ENCODE measurements around the gene ANKRD40CL.

Gene ANKRD40CL

DNA sequence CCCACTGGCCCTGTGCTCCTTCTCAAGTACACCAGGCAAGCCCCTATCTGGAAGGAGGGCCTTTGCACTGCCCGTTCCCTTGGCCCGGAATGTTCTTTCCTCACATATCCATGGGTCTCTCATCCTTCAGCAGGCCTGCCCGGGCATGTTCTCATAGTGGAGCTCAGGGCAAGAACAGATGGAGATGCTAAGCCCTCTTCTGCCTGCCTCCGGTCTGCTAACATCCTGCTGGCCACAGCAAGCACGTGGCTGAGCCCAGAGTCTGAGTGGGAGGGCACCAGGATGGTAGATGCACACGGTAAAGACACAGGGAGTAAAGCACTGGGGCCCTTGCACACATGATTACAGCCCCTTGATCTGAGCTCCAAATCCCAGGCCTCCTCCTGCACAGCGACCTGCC, 19.8 kb upstream of the ANKRD40CL start:
- no peak overlapping the region for H3K9ac ChIP-seq (ENCODE audit: low read length)
- no peaks in the 10 kb centered on the region for H3K36me3 ChIP-seq (ENCODE audit: control insufficient read depth, insufficient read depth, low read length)
- 0 out of 2 replicates have a peak, but pooled peaks cover 4% of the 10 kb centered on the region for H3K4me1 ChIP-seq (ENCODE audit: control insufficient read depth, insufficient read depth, low read length)
- no peak overlapping the region for H3K4me3 ChIP-seq (ENCODE audit: low read depth, low read length)
- no peaks in the 10 kb centered on the region for H3K9me3 ChIP-seq (ENCODE audit: control insufficient read depth, insufficient read depth, low read depth, low read length)
- no peak overlapping the region for H3K27ac ChIP-seq (ENCODE audit: low read depth, low read length)
- no peaks in the 10 kb centered on the region for H3K27me3 ChIP-seq (ENCODE audit: control insufficient read depth, insufficient read depth, low read length)

DNA sequence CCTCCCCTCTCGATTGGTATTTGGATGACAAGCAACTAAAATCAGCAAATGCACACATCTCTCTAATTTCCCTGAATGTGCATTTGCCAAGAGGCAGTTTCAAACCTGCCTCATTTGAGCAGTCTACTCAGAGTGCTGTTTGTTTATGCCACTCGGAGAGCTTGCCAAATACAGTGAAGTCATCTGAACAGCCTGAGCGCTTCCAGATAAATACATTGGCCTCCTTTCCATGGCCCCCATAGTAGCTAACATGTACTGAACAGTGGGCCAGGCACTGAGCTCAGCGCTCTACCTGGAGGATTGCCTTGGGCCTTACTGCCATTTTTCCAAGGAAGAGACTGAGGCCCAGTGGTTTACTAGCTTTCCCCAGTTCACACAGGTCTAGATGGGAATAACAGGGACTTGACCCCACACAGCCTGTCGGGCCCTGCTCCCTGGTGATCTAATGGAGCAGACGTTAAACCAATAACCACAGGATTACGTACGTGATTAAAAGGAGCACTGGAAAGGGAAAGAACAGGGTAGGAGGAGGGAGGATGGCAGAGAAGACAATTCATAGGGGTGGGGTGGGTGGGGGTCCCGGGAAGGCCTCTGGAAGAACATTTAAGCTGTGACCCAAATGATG, 18.7 kb upstream of the ANKRD40CL start:
- H3K9ac ChIP-seq (ENCODE audit: low read length), result no peak overlapping the region
- no peaks in the 10 kb centered on the region for H3K9me3 ChIP-seq (ENCODE audit: control insufficient read depth, insufficient read depth, low read depth, low read length)
- no peaks in the 10 kb centered on the region for H3K27me3 ChIP-seq (ENCODE audit: control insufficient read depth, insufficient read depth, low read length)
- no peak overlapping the region for H3K27ac ChIP-seq (ENCODE audit: low read depth, low read length)
- no peaks in the 10 kb centered on the region for H3K36me3 ChIP-seq (ENCODE audit: control insufficient read depth, insufficient read depth, low read length)
- H3K4me3 ChIP-seq (ENCODE audit: low read depth, low read length), result no peak overlapping the region
- 0 out of 2 replicates have a peak, but pooled peaks cover 4% of the 10 kb centered on the region for H3K4me1 ChIP-seq (ENCODE audit: control insufficient read depth, insufficient read depth, low read length)

DNA sequence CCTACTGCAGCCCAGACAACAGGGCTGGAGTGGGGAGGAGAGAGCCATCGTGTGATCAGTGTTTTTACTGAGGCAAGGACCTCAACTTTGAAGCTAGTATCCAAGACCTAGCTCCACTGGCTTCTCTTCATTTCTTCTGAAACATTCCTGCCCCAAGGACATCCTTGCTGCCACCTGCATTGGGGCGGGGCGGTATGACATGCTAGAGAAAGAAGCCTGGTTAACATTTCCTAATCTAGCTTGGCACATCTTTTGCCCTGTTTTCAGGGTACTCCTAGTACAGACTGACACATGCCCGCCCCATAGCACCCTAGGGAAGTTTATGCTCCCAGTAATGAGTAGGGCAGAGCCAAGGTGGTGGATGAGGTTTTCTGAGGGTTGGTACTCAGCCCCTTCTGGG, 17.8 kb upstream of the ANKRD40CL start:
- no peaks in the 10 kb centered on the region for H3K36me3 ChIP-seq (ENCODE audit: control insufficient read depth, insufficient read depth, low read length)
- 0 out of 2 replicates have a peak, but pooled peaks cover under 1% of the 10 kb centered on the region for H3K4me1 ChIP-seq (ENCODE audit: control insufficient read depth, insufficient read depth, low read length)
- H3K9me3 ChIP-seq (ENCODE audit: control insufficient read depth, insufficient read depth, low read depth, low read length), result no peaks in the 10 kb centered on the region
- no peak overlapping the region for H3K4me3 ChIP-seq (ENCODE audit: low read depth, low read length)
- H3K27me3 ChIP-seq (ENCODE audit: control insufficient read depth, insufficient read depth, low read length), result no peaks in the 10 kb centered on the region
- no peak overlapping the region for H3K27ac ChIP-seq (ENCODE audit: low read depth, low read length)
- no peak overlapping the region for H3K9ac ChIP-seq (ENCODE audit: low read length)

DNA sequence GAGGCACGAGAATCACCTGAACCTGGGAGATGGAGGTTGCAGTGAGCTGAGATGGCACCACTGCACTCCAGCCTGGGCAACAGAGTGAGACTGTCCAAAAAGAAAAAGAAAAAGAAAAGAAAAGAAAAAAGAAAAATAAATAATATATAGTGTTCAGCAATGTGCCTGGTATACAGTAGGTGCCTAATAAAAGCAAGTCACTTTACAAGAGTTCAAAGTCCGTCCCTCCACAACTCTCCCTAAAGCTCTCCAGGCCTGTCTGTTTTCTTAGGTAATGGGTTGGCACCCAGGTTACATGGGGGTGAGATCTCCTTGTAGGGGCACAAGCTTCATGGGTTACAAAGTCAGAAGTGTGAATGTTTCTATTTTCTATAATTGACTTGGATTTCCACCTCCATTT, 16.6 kb upstream of the ANKRD40CL start:
- H3K36me3 ChIP-seq (ENCODE audit: control insufficient read depth, insufficient read depth, low read length), result no peaks in the 10 kb centered on the region
- H3K27ac ChIP-seq (ENCODE audit: low read depth, low read length), result no peak overlapping the region
- no peaks in the 10 kb centered on the region for H3K4me1 ChIP-seq (ENCODE audit: control insufficient read depth, insufficient read depth, low read length)
- H3K27me3 ChIP-seq (ENCODE audit: control insufficient read depth, insufficient read depth, low read length), result no peaks in the 10 kb centered on the region
- no peaks in the 10 kb centered on the region for H3K9me3 ChIP-seq (ENCODE audit: control insufficient read depth, insufficient read depth, low read depth, low read length)
- no peak overlapping the region for H3K4me3 ChIP-seq (ENCODE audit: low read depth, low read length)
- H3K9ac ChIP-seq (ENCODE audit: low read length), result no peak overlapping the region

DNA sequence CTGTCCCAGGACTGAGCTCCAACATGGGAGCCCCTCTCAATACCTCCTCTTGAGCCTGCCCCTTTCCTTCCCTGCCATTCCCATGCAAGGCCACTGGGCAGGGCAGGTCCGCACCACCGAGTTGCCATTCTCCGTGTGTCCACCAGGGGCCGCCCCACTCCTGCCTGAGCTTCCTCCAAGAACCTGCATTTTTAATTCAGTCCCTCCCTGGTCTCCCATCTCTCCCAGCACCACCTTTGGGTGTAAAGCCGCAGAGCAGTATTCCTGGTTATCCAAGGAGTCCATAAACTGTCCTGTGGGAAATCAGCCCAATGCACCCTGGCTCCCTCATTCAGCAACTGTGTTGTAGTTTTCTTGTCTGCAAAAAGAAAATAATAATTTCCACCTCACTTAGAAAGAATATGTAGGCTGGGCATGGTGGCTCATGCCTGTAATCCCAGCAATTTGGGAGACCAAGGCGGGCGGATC, 15.9 kb upstream of the ANKRD40CL start:
- Histone ChIP-seq H3K4me3 (ENCODE audit: low read depth, low read length) (no peak overlapping the region), H3K36me3 (ENCODE audit: control insufficient read depth, insufficient read depth, low read length) (no peaks in the 10 kb centered on the region), H3K9ac (ENCODE audit: low read length) (no peak overlapping the region), H3K27me3 (ENCODE audit: control insufficient read depth, insufficient read depth, low read length) (no peaks in the 10 kb centered on the region), H3K27ac (ENCODE audit: low read depth, low read length) (no peak overlapping the region), H3K9me3 (ENCODE audit: control insufficient read depth, insufficient read depth, low read depth, low read length) (no peaks in the 10 kb centered on the region), H3K4me1 (ENCODE audit: control insufficient read depth, insufficient read depth, low read length) (no peaks in the 10 kb centered on the region)

DNA sequence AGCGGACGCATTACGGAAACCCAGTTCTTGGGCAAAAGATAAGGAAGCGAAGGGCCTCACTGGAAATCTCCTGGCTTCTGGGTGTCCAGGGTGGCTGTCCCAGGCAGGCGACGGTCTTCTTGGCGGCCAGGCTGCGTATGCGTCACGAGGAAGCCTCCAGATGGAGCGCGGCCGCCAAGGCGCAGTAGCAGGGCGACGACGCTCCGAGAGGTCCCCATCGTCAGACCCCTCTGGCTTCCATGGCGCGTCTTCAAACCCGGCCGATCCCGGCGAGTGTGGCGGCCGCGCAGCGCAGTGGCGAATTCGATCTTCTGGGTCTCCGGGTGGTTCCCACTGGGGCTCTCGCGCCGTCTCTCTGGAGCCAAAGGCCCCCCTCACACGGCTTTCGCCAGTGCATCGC, 13.8 kb upstream of the ANKRD40CL start:
- Histone ChIP-seq H3K4me3 (ENCODE audit: low read depth, low read length) (no peak overlapping the region), H3K4me1 (ENCODE audit: control insufficient read depth, insufficient read depth, low read length) (no peaks in the 10 kb centered on the region)

DNA sequence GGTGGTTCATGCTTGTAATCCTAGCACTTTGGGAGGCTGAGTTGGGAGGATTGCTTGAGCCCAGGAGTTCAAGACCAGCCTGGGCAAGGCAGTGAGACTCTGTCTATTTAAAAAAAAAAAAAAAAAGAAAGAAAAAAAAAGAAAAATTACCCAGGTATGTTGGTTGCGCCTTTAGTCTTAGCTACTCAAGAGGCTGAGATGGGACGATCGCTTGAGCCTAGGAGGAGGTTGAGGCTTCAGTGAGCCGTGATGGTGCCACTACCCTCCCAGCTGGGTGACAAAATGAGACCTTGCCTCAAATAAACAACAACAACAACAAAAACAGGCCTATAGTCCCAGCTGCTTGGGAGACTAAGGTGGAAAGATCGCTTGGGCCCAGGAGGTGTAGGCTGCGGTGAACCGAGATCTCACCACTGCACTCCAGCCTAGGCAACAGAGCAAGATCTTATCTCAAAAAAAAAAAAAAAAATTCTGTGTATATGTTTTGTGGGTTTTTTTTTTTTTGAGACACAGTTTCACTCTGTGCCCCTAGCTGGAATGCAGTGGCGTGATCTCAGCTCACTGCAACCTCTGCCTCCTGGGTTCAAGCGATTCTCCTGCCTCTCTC, 12.5 kb upstream of the ANKRD40CL start:
- no peaks in the 10 kb centered on the region for H3K27me3 ChIP-seq (ENCODE audit: control insufficient read depth, insufficient read depth, low read length)
- H3K4me1 ChIP-seq (ENCODE audit: control insufficient read depth, insufficient read depth, low read length), result no peaks in the 10 kb centered on the region
- no peak overlapping the region for H3K4me3 ChIP-seq (ENCODE audit: low read depth, low read length)
- H3K9ac ChIP-seq (ENCODE audit: low read length), result no peak overlapping the region
- H3K27ac ChIP-seq (ENCODE audit: low read depth, low read length), result no peak overlapping the region
- H3K9me3 ChIP-seq (ENCODE audit: control insufficient read depth, insufficient read depth, low read depth, low read length), result no peaks in the 10 kb centered on the region
- no peaks in the 10 kb centered on the region for H3K36me3 ChIP-seq (ENCODE audit: control insufficient read depth, insufficient read depth, low read length)

More for the DNA sequence above, 13.8 kb upstream of the ANKRD40CL start:
- no peak overlapping the region for H3K27ac ChIP-seq (ENCODE audit: low read depth, low read length)
- no peaks in the 10 kb centered on the region for H3K27me3 ChIP-seq (ENCODE audit: control insufficient read depth, insufficient read depth, low read length)
- H3K9ac ChIP-seq (ENCODE audit: low read length), result no peak overlapping the region
- no peaks in the 10 kb centered on the region for H3K9me3 ChIP-seq (ENCODE audit: control insufficient read depth, insufficient read depth, low read depth, low read length)
- H3K36me3 ChIP-seq (ENCODE audit: control insufficient read depth, insufficient read depth, low read length), result no peaks in the 10 kb centered on the region

DNA sequence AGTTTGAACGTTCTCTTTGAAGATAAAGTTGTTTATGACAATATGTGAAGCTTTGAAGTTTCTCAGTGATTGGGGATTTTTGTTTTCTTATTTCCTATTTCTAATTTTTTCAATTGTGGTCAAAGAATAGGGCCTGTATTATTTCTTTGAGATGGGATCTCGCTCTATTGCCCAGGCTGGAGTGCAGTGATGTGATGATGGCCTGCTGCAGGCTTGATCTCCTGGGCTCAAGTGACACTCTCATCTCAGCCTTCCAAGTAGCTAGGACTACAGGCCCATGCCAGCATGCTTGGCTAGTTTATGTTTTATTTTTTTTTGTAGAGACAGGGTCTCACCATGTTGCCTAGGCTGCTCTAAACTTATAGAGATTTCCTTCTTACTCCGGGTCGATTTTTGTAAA, 11.7 kb upstream of the ANKRD40CL start:
- Histone ChIP-seq H3K27me3 (ENCODE audit: control insufficient read depth, insufficient read depth, low read length) (no peaks in the 10 kb centered on the region), H3K4me1 (ENCODE audit: control insufficient read depth, insufficient read depth, low read length) (no peaks in the 10 kb centered on the region), H3K9ac (ENCODE audit: low read length) (no peak overlapping the region), H3K4me3 (ENCODE audit: low read depth, low read length) (no peak overlapping the region), H3K27ac (ENCODE audit: low read depth, low read length) (no peak overlapping the region), H3K36me3 (ENCODE audit: control insufficient read depth, insufficient read depth, low read length) (no peaks in the 10 kb centered on the region), H3K9me3 (ENCODE audit: control insufficient read depth, insufficient read depth, low read depth, low read length) (no peaks in the 10 kb centered on the region)

DNA sequence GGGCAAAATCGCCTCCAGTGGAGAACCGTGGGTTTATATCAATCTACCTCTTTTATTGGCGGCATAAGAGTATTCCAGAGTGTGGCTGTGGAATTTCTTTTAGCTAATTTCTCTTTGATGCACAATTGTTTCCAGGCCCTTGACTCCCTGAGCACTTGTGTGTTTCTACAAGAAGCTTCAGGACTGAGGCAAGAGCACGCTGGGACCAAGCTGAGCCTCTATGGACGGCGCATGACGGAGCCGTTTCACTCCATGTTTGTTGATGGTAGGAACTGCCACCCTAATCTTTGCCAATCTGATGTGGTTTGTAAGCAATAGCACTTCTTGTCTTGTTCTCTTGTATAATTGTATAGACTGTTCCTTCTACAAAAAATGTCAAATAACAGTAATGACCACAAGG, 11.2 kb upstream of the ANKRD40CL start:
- no peaks in the 10 kb centered on the region for H3K36me3 ChIP-seq (ENCODE audit: control insufficient read depth, insufficient read depth, low read length)
- no peaks in the 10 kb centered on the region for H3K9me3 ChIP-seq (ENCODE audit: control insufficient read depth, insufficient read depth, low read depth, low read length)
- H3K4me1 ChIP-seq (ENCODE audit: control insufficient read depth, insufficient read depth, low read length), result no peaks in the 10 kb centered on the region
- H3K4me3 ChIP-seq (ENCODE audit: low read depth, low read length), result no peak overlapping the region
- H3K27me3 ChIP-seq (ENCODE audit: control insufficient read depth, insufficient read depth, low read length), result no peaks in the 10 kb centered on the region
- no peak overlapping the region for H3K9ac ChIP-seq (ENCODE audit: low read length)
- no peak overlapping the region for H3K27ac ChIP-seq (ENCODE audit: low read depth, low read length)

DNA sequence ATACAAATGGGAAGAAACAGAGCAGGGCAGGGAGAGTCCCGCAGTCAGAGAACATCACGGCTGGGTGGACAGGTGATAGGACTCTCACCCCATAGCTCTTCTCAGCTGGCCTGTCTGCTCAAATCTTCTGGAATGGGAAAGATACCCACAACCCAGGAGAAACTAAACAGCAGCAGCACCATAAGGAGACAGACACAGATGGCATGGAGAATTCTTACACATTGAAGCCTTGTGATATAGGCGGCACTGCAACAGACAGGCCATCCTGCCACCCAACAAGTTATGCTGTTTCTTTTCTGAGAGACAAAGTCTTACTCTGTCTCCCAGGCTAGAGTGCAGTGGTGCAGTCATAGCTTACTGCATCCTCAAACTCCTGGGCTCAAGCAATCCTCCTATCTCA, 8.6 kb upstream of the ANKRD40CL start:
- H3K9me3 ChIP-seq (ENCODE audit: control insufficient read depth, insufficient read depth, low read depth, low read length), result no peaks in the 10 kb centered on the region
- no peaks in the 10 kb centered on the region for H3K36me3 ChIP-seq (ENCODE audit: control insufficient read depth, insufficient read depth, low read length)
- H3K4me1 ChIP-seq (ENCODE audit: control insufficient read depth, insufficient read depth, low read length), result 0 out of 2 replicates have a peak, but pooled peaks cover 4% of the 10 kb centered on the region
- H3K4me3 ChIP-seq (ENCODE audit: low read depth, low read length), result no peak overlapping the region
- H3K9ac ChIP-seq (ENCODE audit: low read length), result no peak overlapping the region
- H3K27me3 ChIP-seq (ENCODE audit: control insufficient read depth, insufficient read depth, low read length), result no peaks in the 10 kb centered on the region
- H3K27ac ChIP-seq (ENCODE audit: low read depth, low read length), result no peak overlapping the region

DNA sequence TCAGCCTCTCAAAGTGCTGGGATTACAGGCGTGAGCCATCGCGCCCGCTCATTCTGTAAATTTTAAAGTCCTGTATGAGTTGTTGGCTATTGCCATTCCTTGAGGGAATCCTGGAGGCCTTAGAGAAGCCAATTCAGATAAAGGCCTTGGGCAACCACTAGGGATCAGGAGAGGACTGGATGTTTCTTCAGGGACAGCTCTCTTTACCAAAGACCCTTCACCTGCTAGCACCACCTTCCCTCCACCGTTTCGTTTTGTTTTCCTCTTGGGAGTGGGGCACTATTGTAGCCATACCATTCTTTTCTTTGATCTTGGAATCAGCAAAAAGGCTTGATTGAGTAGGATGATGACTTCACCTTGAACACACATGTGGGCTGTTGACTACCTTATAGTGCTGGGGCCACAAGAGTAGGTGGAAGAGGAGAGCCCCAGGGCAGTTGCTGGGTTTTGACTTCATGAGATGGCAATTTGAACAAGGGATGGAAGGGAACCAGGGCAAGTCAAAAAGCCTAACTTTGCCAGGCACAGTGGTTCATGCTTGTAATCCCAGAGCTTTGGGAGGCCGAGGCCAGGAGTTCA, 7.0 kb upstream of the ANKRD40CL start:
- H3K27me3 ChIP-seq (ENCODE audit: control insufficient read depth, insufficient read depth, low read length), result no peaks in the 10 kb centered on the region
- H3K9me3 ChIP-seq (ENCODE audit: control insufficient read depth, insufficient read depth, low read depth, low read length), result no peaks in the 10 kb centered on the region
- H3K9ac ChIP-seq (ENCODE audit: low read length), result no peak overlapping the region
- no peaks in the 10 kb centered on the region for H3K36me3 ChIP-seq (ENCODE audit: control insufficient read depth, insufficient read depth, low read length)
- H3K4me1 ChIP-seq (ENCODE audit: control insufficient read depth, insufficient read depth, low read length), result 0 out of 2 replicates have a peak, but pooled peaks cover 4% of the 10 kb centered on the region
- H3K4me3 ChIP-seq (ENCODE audit: low read depth, low read length), result no peak overlapping the region
- no peak overlapping the region for H3K27ac ChIP-seq (ENCODE audit: low read depth, low read length)

All from HUES6 (cell line).